ENCODE measurements around the gene PSMA7. TPM values are rescaled to one million over a fixed set of nuclear protein-coding genes. Genes with fewer than 3 reads are reported as not detected.

The PSMA7 gene
- total and polyA plus RNA-seq, 2 donors (not counting 1 experiment from before 2014, with no cell fraction given), result 140 to 252 TPM

DNA sequence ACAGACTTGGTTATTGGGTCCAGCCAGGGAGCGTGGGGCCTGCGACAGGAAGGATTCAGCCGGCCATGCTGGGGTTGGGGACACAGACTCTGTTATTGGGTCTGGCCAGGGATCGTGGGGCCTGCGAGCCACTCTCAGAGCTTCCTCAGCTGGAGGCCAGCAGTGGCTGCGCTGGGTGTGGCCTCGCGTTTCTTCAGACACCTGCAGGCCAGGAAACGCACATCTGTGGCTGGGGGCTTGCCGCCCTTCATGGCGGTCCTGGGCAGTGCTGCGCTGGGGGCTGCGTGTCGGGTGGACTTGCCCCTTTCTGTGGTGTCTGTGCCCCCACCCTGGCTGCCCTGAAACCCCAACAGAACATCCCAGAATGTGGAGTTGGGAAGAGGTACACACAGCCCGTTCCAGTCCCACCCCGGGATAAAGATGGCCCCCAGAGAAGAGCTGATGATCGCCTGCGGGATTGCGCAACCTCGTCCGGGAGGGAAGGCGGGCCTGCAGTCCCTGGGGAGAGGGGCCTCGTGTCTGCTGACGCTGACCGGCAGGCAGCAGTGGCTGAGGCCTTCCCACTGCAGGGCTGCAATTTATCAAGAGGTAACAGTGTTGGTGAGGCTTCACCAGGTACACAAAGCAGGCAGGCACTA lies 22.7 kb upstream of the PSMA7 start:
- H3K4me3 ChIP-seq (ENCODE audit: control extremely low read depth in 1 of 5, extremely low read depth in 1 of 5, insufficient read depth in 1 of 5, low read depth in 2 of 5, low read length in 4 of 5), result no peak overlapping the region
- no peaks in the 10 kb centered on the region for H3K4me1 ChIP-seq (ENCODE audit: control insufficient read depth in 2 of 2, insufficient read depth in 2 of 2, low read length in 2 of 2)
- H4K20me1 ChIP-seq (ENCODE audit: control insufficient read depth, insufficient read depth, low read length, poor library complexity, severe bottlenecking), result no peaks in the 10 kb centered on the region
- H3K9ac ChIP-seq (ENCODE audit: low read length), result no peak overlapping the region
- no peak overlapping the region for H2AFZ ChIP-seq (ENCODE audit: insufficient read depth, low read depth, low read length, poor library complexity, severe bottlenecking)
- TF ChIP-seq EZH2 (IDR thresholded peaks at IDR 0.05; ENCODE audit: borderline replicate concordance, insufficient read depth, low read depth, low read length, poor library complexity, severe bottlenecking) (no peak), CTCF (IDR thresholded peaks at IDR 0.05) (no peak)
- ATAC-seq (ENCODE audit: low read depth) (no peak), DNase-seq (no peak)
- intact Hi-C loops (cut with micrococcal nuclease), result no loop called here
- no peak overlapping the region for H3K4me2 ChIP-seq (replicated peaks; ENCODE audit: low read depth, low read length, poor library complexity, severe bottlenecking)
- no peak overlapping the region for H3K27ac ChIP-seq (ENCODE audit: low read length in 2 of 2)
- no peaks in the 10 kb centered on the region for H3K9me3 ChIP-seq (ENCODE audit: control extremely low read depth in 1 of 3, control insufficient read depth in 2 of 3, insufficient read depth in 1 of 3, low read length in 2 of 3)
- Mint-ChIP-seq H3K4me3 (no peak overlapping the region), H3K27me3 (no peaks in the 10 kb centered on the region), H3K4me1 (no peaks in the 10 kb centered on the region), H3K27ac (no peak overlapping the region), H3K9me3 (ENCODE audit: insufficient read depth) (no peaks in the 10 kb centered on the region)
- 97% methylated on average over 25 of the region's 25 CpGs for WGBS (ENCODE audit: insufficient coverage)
- ChIA-PET CTCF (no interaction called here), POLR2A (no interaction called here)
- H3K79me2 ChIP-seq (ENCODE audit: control insufficient read depth, insufficient read depth, low read length), result no peaks in the 10 kb centered on the region
- H3K36me3 ChIP-seq (replicated peaks in 1 of 2; ENCODE audit: control extremely low read depth in 1 of 2, control insufficient read depth in 1 of 2, extremely low read depth in 1 of 2, insufficient read depth in 2 of 2, low read length in 1 of 2), result peaks cover 0 to 23% of the 10 kb centered on the region in 2 experiments
- no peaks in the 10 kb centered on the region for H3K27me3 ChIP-seq (replicated peaks in 1 of 4; ENCODE audit: control extremely low read depth in 1 of 4, control insufficient read depth in 3 of 4, insufficient read depth in 4 of 4, low read length in 3 of 4)

GRCh38 chr20:62164879-62165761 lies 21.9 kb upstream of the PSMA7 start:
- POLR2A ChIA-PET, result no interaction called here
- Histone ChIP-seq H3K4me1 (ENCODE audit: control insufficient read depth in 2 of 2, insufficient read depth in 2 of 2, low read length in 2 of 2) (no peaks in the 10 kb centered on the region), H3K27me3 (replicated peaks in 1 of 4; ENCODE audit: control extremely low read depth in 1 of 4, control insufficient read depth in 3 of 4, insufficient read depth in 4 of 4, low read length in 3 of 4) (no peaks in the 10 kb centered on the region), H3K9ac (ENCODE audit: low read length) (no peak overlapping the region), H3K9me3 (ENCODE audit: control extremely low read depth in 1 of 3, control insufficient read depth in 2 of 3, insufficient read depth in 1 of 3, low read length in 2 of 3) (no peaks in the 10 kb centered on the region), H3K4me3 (ENCODE audit: control extremely low read depth in 1 of 5, extremely low read depth in 1 of 5, insufficient read depth in 1 of 5, low read depth in 2 of 5, low read length in 4 of 5) (no peak overlapping the region), H3K27ac (ENCODE audit: low read length in 2 of 2) (no peak overlapping the region), H4K20me1 (ENCODE audit: control insufficient read depth, insufficient read depth, low read length, poor library complexity, severe bottlenecking) (no peaks in the 10 kb centered on the region), H3K4me2 (replicated peaks; ENCODE audit: low read depth, low read length, poor library complexity, severe bottlenecking) (no peak overlapping the region), H3K36me3 (replicated peaks in 1 of 2; ENCODE audit: control extremely low read depth in 1 of 2, control insufficient read depth in 1 of 2, extremely low read depth in 1 of 2, insufficient read depth in 2 of 2, low read length in 1 of 2) (peaks cover 0 to 23% of the 10 kb centered on the region in 2 experiments), H2AFZ (ENCODE audit: insufficient read depth, low read depth, low read length, poor library complexity, severe bottlenecking) (no peak overlapping the region), H3K79me2 (ENCODE audit: control insufficient read depth, insufficient read depth, low read length) (no peaks in the 10 kb centered on the region)
- TF ChIP-seq EZH2 (IDR thresholded peaks at IDR 0.05; ENCODE audit: borderline replicate concordance, insufficient read depth, low read depth, low read length, poor library complexity, severe bottlenecking) (no peak), CTCF (IDR thresholded peaks at IDR 0.05) (no peak)
- 99% methylated on average over 41 of the region's 41 CpGs for WGBS (ENCODE audit: insufficient coverage)
- CTCF ChIA-PET, result no interaction called here
- H3K9me3 Mint-ChIP-seq (ENCODE audit: insufficient read depth), result no peaks in the 10 kb centered on the region
- no peak overlapping the region for H3K27ac Mint-ChIP-seq
- no peak for ATAC-seq (ENCODE audit: low read depth)
- H3K4me3 Mint-ChIP-seq, result no peak overlapping the region
- intact Hi-C loops (cut with micrococcal nuclease), result no loop called here
- DNase-seq, result no peak
- H3K4me1 Mint-ChIP-seq, result no peaks in the 10 kb centered on the region
- no peaks in the 10 kb centered on the region for H3K27me3 Mint-ChIP-seq
